IPS-18a (cell line): ENCODE measurements around the gene ESF1.
A peak's percentile ranks its signal among the peaks of the same experiment; 100 is the strongest.
"Not testable (repeated sequence)": the region's sequence is repeated elsewhere in the genome, so short reads cannot be mapped to it uniquely, and the experiment has no call there.

ENCODE experiments used
- H3K27ac ChIP-seq: one replicate; pipeline ENCODE4 v1.5.1; 2013; ENCODE audit warnings: low read length
- H3K27me3 ChIP-seq: one replicate; pipeline ENCODE4 v1.6.1; 2013; ENCODE audit warnings: mild to moderate bottlenecking, low read length; ENCODE audit not compliant: control insufficient read depth, insufficient read depth
- H3K36me3 ChIP-seq: one replicate; pipeline ENCODE4 v1.6.1; 2013; ENCODE audit warnings: low read depth, low read length; ENCODE audit not compliant: control insufficient read depth
- H3K4me1 ChIP-seq: one replicate; pipeline ENCODE4 v1.6.1; 2013; ENCODE audit warnings: low read depth, low read length; ENCODE audit not compliant: control insufficient read depth
- H3K4me3 ChIP-seq: one replicate; pipeline ENCODE4 v1.5.1; 2013; ENCODE audit warnings: low read length
- H3K9ac ChIP-seq: one replicate; pipeline ENCODE4 v1.6.1; 2013; ENCODE audit warnings: mild to moderate bottlenecking, low read length, moderate library complexity
- H3K9me3 ChIP-seq: one replicate; pipeline ENCODE4 v1.6.1; 2013; ENCODE audit warnings: low read depth, low read length; ENCODE audit not compliant: control insufficient read depth

The ESF1 gene

GRCh38 chr20:13738187-13738586 lies 46.5 kb downstream of the ESF1 start:
- H3K27ac ChIP-seq, H3K4me3 ChIP-seq, H3K9me3 ChIP-seq, H3K9ac ChIP-seq, H3K27me3 ChIP-seq, H3K4me1 ChIP-seq: not testable (repeated sequence)
- peaks cover 23% of the 10 kb centered on the region for H3K36me3 ChIP-seq

- Histone ChIP-seq H3K9me3 (no peaks in the 10 kb centered on the region), H3K36me3 (peaks cover 27% of the 10 kb centered on the region)
Observed at GRCh38 chr20:13736436-13737191, 48.1 kb downstream of the ESF1 start.

GRCh38 chr20:13735826-13736225 lies 48.9 kb downstream of the ESF1 start:
- H3K4me3 ChIP-seq, result no peak overlapping the region
- no peak overlapping the region for H3K27ac ChIP-seq
- H3K27me3 ChIP-seq, result no peaks in the 10 kb centered on the region
- no peaks in the 10 kb centered on the region for H3K9me3 ChIP-seq
- no peaks in the 10 kb centered on the region for H3K4me1 ChIP-seq
- H3K36me3 ChIP-seq, result peaks cover 24% of the 10 kb centered on the region
- no peak overlapping the region for H3K9ac ChIP-seq

More at GRCh38 chr20:13736436-13737191, 48.1 kb downstream of the ESF1 start:
- no peaks in the 10 kb centered on the region for H3K27me3 ChIP-seq
- no peak overlapping the region for H3K4me3 ChIP-seq
- H3K27ac ChIP-seq, result no peak overlapping the region
- no peaks in the 10 kb centered on the region for H3K4me1 ChIP-seq
- no peak overlapping the region for H3K9ac ChIP-seq

GRCh38 chr20:13723011-13723410 lies 61.7 kb downstream of the ESF1 start:
- no peak overlapping the region for H3K27ac ChIP-seq
- no peaks in the 10 kb centered on the region for H3K9me3 ChIP-seq
- H3K36me3 ChIP-seq, result peaks cover 24% of the 10 kb centered on the region

GRCh38 chr20:13718171-13718570 lies 66.5 kb downstream of the ESF1 start:
- H3K27me3 ChIP-seq, result no peaks in the 10 kb centered on the region
- H3K27ac ChIP-seq, result peak overlapping the region; percentile 64
- no peaks in the 10 kb centered on the region for H3K9me3 ChIP-seq
- H3K36me3 ChIP-seq, result peaks cover 43% of the 10 kb centered on the region
- peaks cover 9% of the 10 kb centered on the region for H3K4me1 ChIP-seq
- no peak overlapping the region for H3K9ac ChIP-seq
- no peak overlapping the region for H3K4me3 ChIP-seq

More at GRCh38 chr20:13723011-13723410, 61.7 kb downstream of the ESF1 start:
- peaks cover 3% of the 10 kb centered on the region for H3K4me1 ChIP-seq
- no peak overlapping the region for H3K9ac ChIP-seq
- no peaks in the 10 kb centered on the region for H3K27me3 ChIP-seq
- no peak overlapping the region for H3K4me3 ChIP-seq

- Histone ChIP-seq H3K9me3 (no peaks in the 10 kb centered on the region), H3K27ac (peak overlapping the region; percentile 64), H3K9ac (no peak overlapping the region), H3K27me3 (no peaks in the 10 kb centered on the region), H3K36me3 (peaks cover 43% of the 10 kb centered on the region), H3K4me3 (no peak overlapping the region), H3K4me1 (peaks cover 9% of the 10 kb centered on the region)
Observed at GRCh38 chr20:13717631-13718044, 67.1 kb downstream of the ESF1 start.

- Histone ChIP-seq H3K9ac (no peak overlapping the region), H3K9me3 (peaks cover 8% of the 10 kb centered on the region), H3K27me3 (no peaks in the 10 kb centered on the region), H3K4me3 (no peak overlapping the region), H3K36me3 (peaks cover 51% of the 10 kb centered on the region), H3K27ac (no peak overlapping the region), H3K4me1 (peaks cover 9% of the 10 kb centered on the region)
Observed at GRCh38 chr20:13715171-13715570, 69.5 kb downstream of the ESF1 start.

- Histone ChIP-seq H3K4me1 (no peaks in the 10 kb centered on the region), H3K36me3 (peaks cover 8% of the 10 kb centered on the region), H3K9ac (no peak overlapping the region), H3K9me3 (peaks cover 8% of the 10 kb centered on the region), H3K27me3 (no peaks in the 10 kb centered on the region), H3K27ac (no peak overlapping the region), H3K4me3 (no peak overlapping the region)
Observed at GRCh38 chr20:13708234-13708633, 76.5 kb downstream of the ESF1 start.

- Histone ChIP-seq H3K27ac (no peak overlapping the region), H3K9ac (no peak overlapping the region), H3K4me3 (no peak overlapping the region), H3K4me1 (no peaks in the 10 kb centered on the region), H3K36me3 (no peaks in the 10 kb centered on the region), H3K9me3 (no peaks in the 10 kb centered on the region), H3K27me3 (no peaks in the 10 kb centered on the region)
Observed at GRCh38 chr20:13703265-13703664, 81.5 kb downstream of the ESF1 start.

- no peaks in the 10 kb centered on the region for H3K9me3 ChIP-seq
- H3K27me3 ChIP-seq, result no peaks in the 10 kb centered on the region
- no peak overlapping the region for H3K9ac ChIP-seq
- no peaks in the 10 kb centered on the region for H3K36me3 ChIP-seq
- no peak overlapping the region for H3K4me3 ChIP-seq
- no peak overlapping the region for H3K27ac ChIP-seq
- H3K4me1 ChIP-seq, result no peaks in the 10 kb centered on the region
Observed at GRCh38 chr20:13701486-13701885, 83.2 kb downstream of the ESF1 start.

- H3K4me3 ChIP-seq, result no peak overlapping the region
- no peak overlapping the region for H3K27ac ChIP-seq
- no peaks in the 10 kb centered on the region for H3K9me3 ChIP-seq
- no peaks in the 10 kb centered on the region for H3K27me3 ChIP-seq
- H3K4me1 ChIP-seq, result no peaks in the 10 kb centered on the region
- no peak overlapping the region for H3K9ac ChIP-seq
- no peaks in the 10 kb centered on the region for H3K36me3 ChIP-seq
Observed at GRCh38 chr20:13700761-13701160, 84.0 kb downstream of the ESF1 start.
